BLaER1 treated with 17β-estradiol and CSF1 and Interleukin-3, amounts not matched to agents 10 nM and 100 nM (cell line): ENCODE data around the gene OR1E2.
A peak's percentile ranks its signal among the peaks of the same experiment; 100 is the strongest.
"Not testable (repeated sequence)": the region's sequence is repeated elsewhere in the genome, so short reads cannot be mapped to it uniquely, and the experiment has no call there.

Experiments
- H3K27ac ChIP-seq, 11 experiments: shearing (Covaris generic); formaldehyde crosslinking; 2 replicates each; pipeline ENCODE4 v1.8.1; 2022
- H3K27me3 ChIP-seq, 11 experiments: shearing (Covaris generic); formaldehyde crosslinking; 2 replicates each; pipeline ENCODE4 v1.8.1; 2022
- H3K36me3 ChIP-seq, 11 experiments: shearing (Covaris generic); formaldehyde crosslinking; 2 replicates each; pipeline ENCODE4 v1.8.1; 2022
- H3K4me1 ChIP-seq, 10 experiments: shearing (Covaris generic); formaldehyde crosslinking; 2 replicates each; pipeline ENCODE4 v1.8.1; 2022
- H3K4me2 ChIP-seq, 11 experiments: shearing (Covaris generic); formaldehyde crosslinking; 2 replicates each; pipeline ENCODE4 v1.8.1; 2022
- H3K4me3 ChIP-seq, 10 experiments: shearing (Covaris generic); formaldehyde crosslinking; 2 replicates each; pipeline ENCODE4 v1.8.1; 2022
- H3K9ac ChIP-seq, 11 experiments: shearing (Covaris generic); formaldehyde crosslinking; 2 replicates each; pipeline ENCODE4 v1.8.1; 2022
- H3K9me3 ChIP-seq, 11 experiments: shearing (Covaris generic); formaldehyde crosslinking; replicated peaks in 1 of 11; 2 replicates each; pipeline ENCODE4 v1.8.1; 2022
- H4K20me1 ChIP-seq, 11 experiments: shearing (Covaris generic); formaldehyde crosslinking; 2 replicates each; pipeline ENCODE4 v1.8.1; 2022
- Cebpa-rat ChIP-seq, 11 experiments: shearing (Covaris generic); IDR thresholded peaks; 2 replicates each; pipeline ENCODE4 v1.8.1; 2022

OR1E2 gene

GRCh38 chr17:3448059-3448665 lies 14.5 kb upstream of the OR1E2 start:
- Histone ChIP-seq H3K36me3 (no peaks in the 10 kb centered on the region), H3K4me2 (peak overlapping the region in 2 of 11 experiments; percentile 3 to 12; a peak in 1 of 22 replicates), H3K4me1 (peaks cover 0 to 30% (median 2%) of the 10 kb centered on the region in 10 experiments; a peak in 8 of 20 replicates), H3K4me3 (no peak overlapping the region), H3K9me3 (peaks cover 0 to 11% (median 0%) of the 10 kb centered on the region in 11 experiments; a peak in 3 of 22 replicates), H4K20me1 (no peaks in the 10 kb centered on the region), H3K27ac (peak overlapping the region in 1 of 11 experiments; percentile 0; a peak in 1 of 22 replicates), H3K9ac (no peak overlapping the region), H3K27me3 (no peaks in the 10 kb centered on the region)
- no peak for TF ChIP-seq Cebpa-rat (IDR thresholded peaks at IDR 0.05)

GRCh38 chr17:3447625-3448024 lies 14.0 kb upstream of the OR1E2 start:
- no peaks in the 10 kb centered on the region for H4K20me1 ChIP-seq
- no peak overlapping the region for H3K4me3 ChIP-seq
- H3K4me2 ChIP-seq: 0 out of 22 replicates have a peak overlapping the region, but pooled peaks of 2 of the 11 experiments have one; percentile 5 to 12
- no peak overlapping the region for H3K9ac ChIP-seq
- peak overlapping the region in 1 of 11 experiments; percentile 0; a peak in 2 of 22 replicates for H3K27ac ChIP-seq
- peaks cover 0 to 30% (median 2%) of the 10 kb centered on the region in 10 experiments; a peak in 8 of 20 replicates for H3K4me1 ChIP-seq
- no peak for TF ChIP-seq Cebpa-rat (IDR thresholded peaks at IDR 0.05)
- H3K36me3 ChIP-seq: no peaks in the 10 kb centered on the region
- H3K9me3 ChIP-seq: peaks cover 0 to 11% (median 0%) of the 10 kb centered on the region in 11 experiments; a peak in 3 of 22 replicates
- H3K27me3 ChIP-seq: no peaks in the 10 kb centered on the region

GRCh38 chr17:3440451-3440850 lies 6.8 kb upstream of the OR1E2 start:
- H4K20me1 ChIP-seq: no peaks in the 10 kb centered on the region
- no peak overlapping the region for H3K4me3 ChIP-seq
- no peaks in the 10 kb centered on the region for H3K27me3 ChIP-seq
- no peak overlapping the region for H3K9ac ChIP-seq
- no peak overlapping the region for H3K4me2 ChIP-seq
- H3K9me3 ChIP-seq: peaks cover 0 to 3% (median 0%) of the 10 kb centered on the region in 11 experiments; a peak in 2 of 22 replicates
- H3K27ac ChIP-seq: no peak overlapping the region
- no peaks in the 10 kb centered on the region for H3K36me3 ChIP-seq
- TF ChIP-seq Cebpa-rat (IDR thresholded peaks at IDR 0.05): no peak
- H3K4me1 ChIP-seq: no peaks in the 10 kb centered on the region

DNA sequence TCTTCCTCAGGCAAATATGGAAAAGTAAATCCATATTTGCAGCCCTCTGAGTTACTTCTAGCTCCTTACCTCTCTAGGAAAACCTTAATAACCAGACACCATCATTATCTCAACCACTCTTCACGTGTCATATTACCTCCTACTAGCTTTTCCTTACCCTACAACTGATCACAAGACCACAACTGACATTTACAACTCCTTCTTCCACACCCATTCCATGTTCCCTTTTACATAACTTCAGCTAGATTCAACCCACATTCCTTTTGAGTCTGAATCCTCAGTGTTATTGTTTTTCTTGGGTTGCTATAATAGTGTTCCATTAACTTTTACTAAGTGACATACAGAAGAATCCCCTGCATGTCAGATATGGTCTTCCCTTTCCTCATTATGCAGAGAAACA lies 4.7 kb upstream of the OR1E2 start:
- no peak overlapping the region for H3K4me2 ChIP-seq
- H3K9ac ChIP-seq: no peak overlapping the region
- peaks cover 0 to 2% (median 0%) of the 10 kb centered on the region in 11 experiments; a peak in 2 of 22 replicates for H3K9me3 ChIP-seq
- H4K20me1 ChIP-seq: no peaks in the 10 kb centered on the region
- no peaks in the 10 kb centered on the region for H3K36me3 ChIP-seq
- no peak for TF ChIP-seq Cebpa-rat (IDR thresholded peaks at IDR 0.05)
- no peak overlapping the region for H3K4me3 ChIP-seq
- H3K27ac ChIP-seq: no peak overlapping the region
- H3K4me1 ChIP-seq: no peaks in the 10 kb centered on the region
- H3K27me3 ChIP-seq: no peaks in the 10 kb centered on the region

DNA sequence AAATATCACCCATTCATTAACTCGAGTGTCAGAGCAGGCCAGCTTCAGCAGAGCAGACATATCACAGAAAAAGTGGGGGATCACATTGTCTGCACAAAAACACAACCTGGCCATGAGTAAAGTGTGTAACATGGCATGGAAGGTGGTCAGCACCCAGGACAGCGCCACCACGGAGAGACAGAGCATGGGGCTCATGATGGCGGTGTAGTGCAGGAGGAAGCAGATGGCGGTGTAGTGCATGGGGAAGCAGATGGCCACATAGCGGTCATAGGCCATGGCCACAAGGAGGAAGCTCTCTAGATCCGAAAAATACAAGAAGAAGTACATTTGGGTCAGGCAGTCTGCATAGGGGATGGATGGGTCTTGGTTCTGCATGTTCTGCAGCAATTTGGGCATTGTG lies 426 bp downstream of the OR1E2 start:
- H3K27me3 ChIP-seq, H3K27ac ChIP-seq, H3K36me3 ChIP-seq, H3K4me3 ChIP-seq, H4K20me1 ChIP-seq, H3K4me2 ChIP-seq, H3K9ac ChIP-seq, H3K4me1 ChIP-seq: not testable (repeated sequence)
- H3K9me3 ChIP-seq: peaks cover 4 to 31% (median 8%) of the 10 kb centered on the region in 11 experiments; a peak in 11 of 22 replicates

DNA sequence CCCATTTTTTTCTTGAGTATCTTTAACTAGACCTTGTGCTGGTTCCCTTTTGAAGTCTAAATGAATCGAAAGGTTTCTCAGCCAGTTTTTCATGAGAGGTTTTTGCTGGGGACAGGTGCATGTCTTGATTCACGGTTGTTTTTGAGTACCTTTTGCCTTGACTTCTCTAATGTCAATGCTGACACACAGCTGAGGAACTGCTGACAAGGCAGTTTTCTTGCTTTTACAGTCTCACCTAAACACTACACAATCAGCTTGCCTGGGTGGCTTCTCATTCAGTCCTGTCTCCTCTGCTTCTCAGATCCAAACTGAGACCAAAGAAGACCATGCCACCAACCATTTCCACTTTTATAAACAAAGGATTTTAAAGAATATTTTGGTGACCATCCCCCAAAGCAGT lies 15.4 kb downstream of the OR1E2 start:
- no peak for TF ChIP-seq Cebpa-rat (IDR thresholded peaks at IDR 0.05)

DNA sequence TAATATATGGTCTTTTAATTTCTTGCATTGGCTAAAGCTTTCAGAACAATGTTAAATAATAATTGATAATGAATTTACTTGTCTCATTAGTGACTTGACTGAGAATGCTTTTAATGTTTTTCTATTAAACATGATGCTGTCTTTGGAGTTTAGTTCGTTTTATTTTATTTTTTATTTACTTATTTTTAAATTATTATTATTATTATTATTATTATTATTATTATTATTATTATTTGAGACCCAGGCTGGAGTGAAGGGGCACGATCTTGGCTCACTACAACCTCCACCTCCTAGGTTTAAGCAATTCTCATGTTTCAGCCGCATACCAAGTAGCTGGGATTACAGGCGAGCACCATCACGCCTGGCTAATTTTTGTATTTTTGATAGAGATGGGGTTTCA lies 18.0 kb downstream of the OR1E2 start:
- Histone ChIP-seq H3K4me2 (no peak overlapping the region), H3K9ac (no peak overlapping the region), H3K9me3 (peaks cover 0 to 5% (median 0%) of the 10 kb centered on the region in 11 experiments; a peak in 3 of 22 replicates), H3K36me3 (no peaks in the 10 kb centered on the region), H3K27me3 (no peaks in the 10 kb centered on the region), H4K20me1 (no peaks in the 10 kb centered on the region; a peak in 1 of 22 replicates), H3K27ac (no peak overlapping the region), H3K4me3 (no peak overlapping the region), H3K4me1 (peaks cover 4 to 23% (median 19%) of the 10 kb centered on the region in 10 experiments; a peak in 17 of 20 replicates)
- TF ChIP-seq Cebpa-rat (IDR thresholded peaks at IDR 0.05): no peak

More for the DNA sequence above, 15.4 kb downstream of the OR1E2 start:
- Histone ChIP-seq H4K20me1 (no peaks in the 10 kb centered on the region), H3K4me2 (no peak overlapping the region), H3K4me3 (no peak overlapping the region), H3K9me3 (peaks cover 0 to 5% (median 0%) of the 10 kb centered on the region in 11 experiments; a peak in 3 of 22 replicates), H3K27ac (no peak overlapping the region), H3K27me3 (no peaks in the 10 kb centered on the region), H3K4me1 (peaks cover 0 to 2% (median 0%) of the 10 kb centered on the region in 10 experiments; a peak in 1 of 20 replicates), H3K36me3 (no peaks in the 10 kb centered on the region), H3K9ac (no peak overlapping the region)

DNA sequence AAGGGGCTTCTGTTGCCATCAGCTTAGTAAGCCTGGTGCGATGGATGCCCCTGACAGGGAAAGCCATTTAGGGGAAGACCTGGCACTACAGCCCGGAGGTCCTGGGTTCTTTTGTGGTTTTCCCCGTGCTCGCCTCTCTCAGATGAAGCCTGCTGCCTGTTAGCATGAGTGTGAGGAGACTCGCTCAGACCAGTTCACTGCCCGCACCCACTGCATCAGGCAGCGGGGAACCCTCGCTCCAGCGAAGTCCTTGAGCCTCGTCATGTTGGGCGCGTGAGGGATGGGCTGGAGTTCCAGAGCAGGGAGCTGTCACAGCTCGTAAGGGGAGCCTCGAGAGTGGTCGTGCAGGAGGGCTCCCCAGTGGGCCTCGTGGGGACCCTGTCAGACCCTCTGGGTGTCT lies 21.4 kb downstream of the OR1E2 start:
- peaks cover 4 to 23% (median 19%) of the 10 kb centered on the region in 10 experiments; a peak in 17 of 20 replicates for H3K4me1 ChIP-seq
- peaks cover 14 to 26% (median 19%) of the 10 kb centered on the region in 11 experiments for H3K9me3 ChIP-seq
- H3K27me3 ChIP-seq, H3K36me3 ChIP-seq, H3K9ac ChIP-seq, H3K27ac ChIP-seq, H4K20me1 ChIP-seq, H3K4me3 ChIP-seq: not testable (repeated sequence)
- H3K4me2 ChIP-seq: peak overlapping the region in 10 of 11 experiments; percentile 41 to 73 (median 62); a peak in 20 of 22 replicates

- H3K4me2 ChIP-seq: peak within 1 kb of the TSS in 10 of 11 experiments; percentile 41 to 73 (median 62); a peak in 20 of 22 replicates
- H3K9me3 ChIP-seq: peaks cover 21 to 36% (median 29%) of the 10 kb centered on the region in 11 experiments
- H3K4me1 ChIP-seq: peaks cover 4 to 23% (median 19%) of the 10 kb centered on the region in 10 experiments; a peak in 17 of 20 replicates
- H3K4me3 ChIP-seq: no peak within 1 kb of the TSS; a peak in 1 of 20 replicates
- TF ChIP-seq Cebpa-rat (IDR thresholded peaks at IDR 0.05): no peak
- H3K27ac ChIP-seq: peak within 1 kb of the TSS in 1 of 11 experiments; percentile 28; a peak in 1 of 22 replicates
- H3K9ac ChIP-seq: no peak within 1 kb of the TSS
- H3K36me3 ChIP-seq: no peaks in the 10 kb centered on the region
- H3K27me3 ChIP-seq: no peaks in the 10 kb centered on the region
- no peaks in the 10 kb centered on the region; a peak in 1 of 22 replicates for H4K20me1 ChIP-seq
Measured at GRCh38 chr17:3411070-3411469, 22.6 kb downstream of the OR1E2 start, which contains the start of gene OR3A3. OR3A3 (plus strand) TSS chr17:3411370.

DNA sequence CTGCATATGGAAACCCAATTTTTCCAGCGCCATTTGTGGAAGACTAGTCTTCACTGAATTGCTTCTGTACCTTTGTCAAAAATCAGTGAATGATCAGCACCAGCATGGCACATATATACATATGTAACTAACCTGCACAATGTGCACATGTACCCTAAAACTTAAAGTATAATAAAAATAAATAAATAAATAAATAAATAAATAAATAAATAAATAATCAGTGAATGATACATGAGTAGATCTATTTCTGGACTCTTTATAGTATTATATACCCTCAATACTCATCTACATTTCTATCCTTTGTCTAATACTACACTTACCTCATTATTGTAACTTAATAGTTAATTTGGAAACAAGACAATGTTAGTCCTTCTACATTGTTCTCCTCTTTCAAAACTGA lies 29.8 kb downstream of the OR1E2 start:
- H3K36me3 ChIP-seq, H3K9ac ChIP-seq, H3K4me1 ChIP-seq, H3K4me3 ChIP-seq, H3K4me2 ChIP-seq, H3K27ac ChIP-seq, H3K27me3 ChIP-seq, H4K20me1 ChIP-seq: not testable (repeated sequence)
- peaks cover 18 to 38% (median 27%) of the 10 kb centered on the region in 11 experiments for H3K9me3 ChIP-seq
